CD14-positive monocyte (primary cell): ENCODE measurements around the gene LLCFC1. TPM values are rescaled to one million over a fixed set of nuclear protein-coding genes. Genes with fewer than 3 reads are reported as not detected.
A peak's percentile ranks its signal among the peaks of the same experiment; 100 is the strongest.

Source experiments
- DNase-seq, 3 donors: peaks; one replicate each; pipeline ENCODE4 v3.0.0-alpha.2; 2011 to 2022
- H2AFZ ChIP-seq: 2 replicates; pipeline ENCODE4 v1.6.0; 2012; ENCODE audit warnings: mild to moderate bottlenecking, low read depth, low read length, inconsistent platforms; ENCODE audit not compliant: insufficient read depth, poor library complexity, severe bottlenecking
- H3K27ac ChIP-seq, 2 donors: 1 replicate in 1 of 2; 2 replicates in 1 of 2; pipeline ENCODE4 v1.5.1; 2012 to 2013; ENCODE audit warnings: low read length in 2 of 2, control low read depth in 1 of 2, inconsistent platforms in 1 of 2, low read depth in 1 of 2, mild to moderate bottlenecking in 1 of 2
- H3K27me3 ChIP-seq, 2 donors: one replicate each; pipeline versions ENCODE4 v1.6.0 to v1.6.1; 2011 to 2013; ENCODE audit warnings: low read length in 2 of 2; ENCODE audit not compliant: control insufficient read depth in 2 of 2, insufficient read depth in 2 of 2
- H3K36me3 ChIP-seq, 2 donors: replicated peaks in 1 of 2; 1 replicate in 1 of 2; 2 replicates in 1 of 2; pipeline versions ENCODE4 v1.5.1 to v1.6.1; 2012 to 2013; ENCODE audit warnings: low read length in 2 of 2, control low read depth in 1 of 2, inconsistent platforms in 1 of 2, mild to moderate bottlenecking in 1 of 2; ENCODE audit not compliant: insufficient read depth in 2 of 2, control insufficient read depth in 1 of 2
- H3K4me1 ChIP-seq, 2 donors: 1 replicate in 1 of 2; 2 replicates in 1 of 2; pipeline versions ENCODE4 v1.5.1 to v1.6.1; 2012 to 2013; ENCODE audit warnings: low read length in 2 of 2, control low read depth in 1 of 2, inconsistent platforms in 1 of 2, mild to moderate bottlenecking in 1 of 2, moderate library complexity in 1 of 2; ENCODE audit not compliant: insufficient read depth in 2 of 2, control insufficient read depth in 1 of 2
- H3K4me2 ChIP-seq: replicated peaks from 2 replicates; pipeline ENCODE3; 2012; ENCODE audit warnings: low read length, moderate library complexity, mild to moderate bottlenecking; ENCODE audit not compliant: poor library complexity, severe bottlenecking; ENCODE audit errors: extremely low read depth
- H3K4me3 ChIP-seq, 3 experiments: fragments of 200-600 bp in 1 of 3; sonication (generic) in 1 of 3; replicated peaks in 1 of 3; 1 replicate in 2 of 3; 2 replicates in 1 of 3; pipeline ENCODE4 v1.5.1; 2011 to 2013; ENCODE audit warnings: low read length in 3 of 3, mild to moderate bottlenecking in 3 of 3, control low read depth in 2 of 3, low read depth in 2 of 3, inconsistent platforms in 1 of 3, moderate library complexity in 1 of 3
- H3K79me2 ChIP-seq: 2 replicates; pipeline ENCODE4 v1.6.0; 2012; ENCODE audit warnings: mild to moderate bottlenecking, control low read depth, inconsistent platforms, low read length, moderate library complexity; ENCODE audit not compliant: insufficient read depth
- H3K9ac ChIP-seq: 2 replicates; pipeline ENCODE4 v1.6.0; 2017; ENCODE audit warnings: low read length, mild to moderate bottlenecking; ENCODE audit not compliant: insufficient read depth, poor library complexity, severe bottlenecking
- H3K9me3 ChIP-seq, 2 donors: replicated peaks in 1 of 2; 1 replicate in 1 of 2; 2 replicates in 1 of 2; pipeline versions ENCODE4 v1.5.1 to v1.6.1; 2012 to 2013; ENCODE audit warnings: low read length in 2 of 2, control low read depth in 1 of 2; ENCODE audit not compliant: control insufficient read depth in 1 of 2, insufficient read depth in 1 of 2
- H4K20me1 ChIP-seq: 2 replicates; pipeline ENCODE4 v1.6.0; 2012; ENCODE audit warnings: mild to moderate bottlenecking, low read length, control low read depth, moderate library complexity; ENCODE audit not compliant: insufficient read depth
- H3K27ac Mint-ChIP-seq, 7 donors: one replicate each; pipeline ENCODE4 v1.8.0; 2020; ENCODE audit warnings: mild to moderate bottlenecking in 7 of 7, mixed read lengths in 7 of 7, moderate library complexity in 6 of 7, inconsistent platforms in 2 of 7
- H3K27me3 Mint-ChIP-seq, 3 donors: one replicate each; pipeline ENCODE4 v1.8.0; 2021 to 2022; ENCODE audit warnings: low read depth in 3 of 3, mild to moderate bottlenecking in 3 of 3, mixed read lengths in 3 of 3, moderate library complexity in 3 of 3, inconsistent platforms in 1 of 3
- H3K36me3 Mint-ChIP-seq, 2 donors: one replicate each; pipeline ENCODE4 v1.8.0; 2020; ENCODE audit warnings: mixed read lengths in 2 of 2, inconsistent platforms in 1 of 2, mild to moderate bottlenecking in 1 of 2
- H3K4me1 Mint-ChIP-seq: one replicate; pipeline ENCODE4 v1.8.0; 2020; ENCODE audit warnings: mild to moderate bottlenecking, mixed read lengths
- H3K4me3 Mint-ChIP-seq, 2 donors: one replicate each; pipeline ENCODE4 v1.8.0; 2020; ENCODE audit warnings: mild to moderate bottlenecking in 2 of 2, mixed read lengths in 2 of 2, moderate library complexity in 1 of 2
- H3K9me3 Mint-ChIP-seq, 7 donors: one replicate each; pipeline ENCODE4 v1.8.0; 2020 to 2022; ENCODE audit warnings: mixed read lengths in 7 of 7, mild to moderate bottlenecking in 6 of 7, moderate library complexity in 6 of 7, inconsistent platforms in 2 of 7
- CTCF ChIP-seq: fragments of 200-600 bp; IDR thresholded peaks from one replicate; pipeline ENCODE4 v1.8.0; 2022; ENCODE audit warnings: antibody characterized with exemption, mild to moderate bottlenecking
- WGBS: methylation state at CpG from one replicate; pipeline ENCODE4 v1.1.5; 2013; ENCODE audit warnings: missing lambda C conversion rate; ENCODE audit not compliant: insufficient coverage; 5-methylcytosine and 5-hydroxymethylcytosine counted together
- intact Hi-C, 2 donors: fragments of 100-400 bp; cut with micrococcal nuclease; formaldehyde crosslinking; loops; one replicate each; pipeline versions ENCODE4 v1.15.0 to v1.15.1; 2023
- polyA plus RNA-seq, 3 donors: library from polyadenylated mRNA; depleted of rRNA in 1 of 3; unstranded in 2 of 3; stranded (reverse) in 1 of 3; fragments of 300-500 nt in 2 of 3; fragments of >200 nt in 1 of 3; fragmentation: Illumina TruSeq in 2 of 3; gene quantifications; 1 replicate in 2 of 3; 2 replicates in 1 of 3; pipeline ENCODE4 v1.2.3, GENCODE V29; 2012 to 2021

LLCFC1 gene
- polyA plus RNA-seq, 3 donors = 0.84 TPM; not detected in 2

- H2AFZ ChIP-seq = no peak overlapping the region
- H3K36me3 Mint-ChIP-seq = no peaks in the 10 kb centered on the region
- H3K4me1 ChIP-seq = peaks cover 28 to 33% of the 10 kb centered on the region in 2 donors
- H3K27ac ChIP-seq = no peak overlapping the region
- TF ChIP-seq CTCF = no peak
- no peaks in the 10 kb centered on the region for H4K20me1 ChIP-seq
- no peaks in the 10 kb centered on the region for H3K27me3 ChIP-seq
- peaks cover 2 to 5% (median 4%) of the 10 kb centered on the region in 3 donors for H3K27me3 Mint-ChIP-seq
- no peaks in the 10 kb centered on the region for H3K9me3 Mint-ChIP-seq
- H3K4me2 ChIP-seq = no peak overlapping the region
- no peak overlapping the region for H3K27ac Mint-ChIP-seq
- 83% methylated on average over 2 of the region's 3 CpGs for WGBS
- H3K9me3 ChIP-seq = no peaks in the 10 kb centered on the region
- DNase-seq = no peak
- H3K4me3 ChIP-seq = no peak overlapping the region
- H3K4me1 Mint-ChIP-seq = peaks cover 38% of the 10 kb centered on the region
- H3K9ac ChIP-seq = no peak overlapping the region
- intact Hi-C loops = no loop called here
- no peaks in the 10 kb centered on the region for H3K36me3 ChIP-seq
- no peak overlapping the region for H3K4me3 Mint-ChIP-seq
- H3K79me2 ChIP-seq = no peaks in the 10 kb centered on the region
Measured at GRCh38 chr7:142913051-142913450, 26.2 kb upstream of the LLCFC1 start.

GRCh38 chr7:142913566-142913965, 25.7 kb upstream of the LLCFC1 start:
- Mint-ChIP-seq H3K27ac (peak overlapping the region in 1 of 7 donors; percentile 3), H3K27me3 (peaks cover 3 to 5% (median 4%) of the 10 kb centered on the region in 3 donors), H3K4me1 (peaks cover 36% of the 10 kb centered on the region), H3K4me3 (no peak overlapping the region), H3K9me3 (no peaks in the 10 kb centered on the region), H3K36me3 (no peaks in the 10 kb centered on the region)
- Histone ChIP-seq H3K36me3 (no peaks in the 10 kb centered on the region), H3K4me1 (peaks cover 26 to 30% of the 10 kb centered on the region in 2 donors), H4K20me1 (no peaks in the 10 kb centered on the region), H3K9me3 (no peaks in the 10 kb centered on the region), H2AFZ (peak overlapping the region; percentile 10), H3K9ac (no peak overlapping the region), H3K27me3 (no peaks in the 10 kb centered on the region), H3K27ac (no peak overlapping the region), H3K4me3 (no peak overlapping the region), H3K4me2 (no peak overlapping the region), H3K79me2 (no peaks in the 10 kb centered on the region)
- no peak for TF ChIP-seq CTCF
- 100% methylated on average over 1 of the region's 2 CpGs for WGBS
- DNase-seq = peak in 1 of 3 donors; percentile 26
- intact Hi-C loops = no loop called here
